SK-N-MC (cell line): Measurements from ENCODE around the gene TGFA.

ENCODE experiments used
- DNase-seq: peaks from one replicate; pipeline ENCODE4 v3.0.0-alpha.2; 2011; ENCODE audit warnings: low read depth, low spot score
- H3K27ac ChIP-seq: fragments of 200-600 bp; sonication (generic); 2 replicates; pipeline ENCODE4 v1.5.1; 2016; ENCODE audit warnings: mixed run types
- H3K36me3 ChIP-seq: fragments of 200-600 bp; sonication (generic); 2 replicates; pipeline ENCODE4 v1.6.1; 2017; ENCODE audit warnings: antibody characterized with exemption, low read length, mixed read lengths; ENCODE audit not compliant: insufficient read depth
- H3K4me3 ChIP-seq: fragments of 200-600 bp; sonication (generic); 2 replicates; pipeline ENCODE4 v1.5.1; 2016
- H3K9ac ChIP-seq: fragments of 200-600 bp; sonication (generic); 2 replicates; pipeline ENCODE4 v1.8.0; 2017; ENCODE audit warnings: mixed run types, mixed read lengths; ENCODE audit not compliant: insufficient read length
- H3K9me3 ChIP-seq: fragments of 200-600 bp; sonication (generic); 2 replicates; pipeline ENCODE4 v1.6.1; 2017; ENCODE audit warnings: low read depth, mild to moderate bottlenecking, antibody characterized with exemption, low read length, moderate library complexity, mixed read lengths
- EZH2 ChIP-seq: fragments of 200-600 bp; sonication (generic); IDR thresholded peaks from one replicate; pipeline ENCODE4 v1.6.1; 2017; ENCODE audit warnings: antibody characterized with exemption
- FOXP2 ChIP-seq: optimal IDR thresholded peaks from 2 replicates; pipeline ENCODE3; 2011; ENCODE audit warnings: mild to moderate bottlenecking, moderate library complexity; ENCODE audit not compliant: insufficient read depth; ENCODE audit errors: extremely low read length, control extremely low read depth
- POLR2AphosphoS5 ChIP-seq: IDR thresholded peaks from 2 replicates; pipeline ENCODE4 v1.6.1; 2012; ENCODE audit warnings: mild to moderate bottlenecking, low read depth, low read length, borderline replicate concordance

TGFA gene

DNA sequence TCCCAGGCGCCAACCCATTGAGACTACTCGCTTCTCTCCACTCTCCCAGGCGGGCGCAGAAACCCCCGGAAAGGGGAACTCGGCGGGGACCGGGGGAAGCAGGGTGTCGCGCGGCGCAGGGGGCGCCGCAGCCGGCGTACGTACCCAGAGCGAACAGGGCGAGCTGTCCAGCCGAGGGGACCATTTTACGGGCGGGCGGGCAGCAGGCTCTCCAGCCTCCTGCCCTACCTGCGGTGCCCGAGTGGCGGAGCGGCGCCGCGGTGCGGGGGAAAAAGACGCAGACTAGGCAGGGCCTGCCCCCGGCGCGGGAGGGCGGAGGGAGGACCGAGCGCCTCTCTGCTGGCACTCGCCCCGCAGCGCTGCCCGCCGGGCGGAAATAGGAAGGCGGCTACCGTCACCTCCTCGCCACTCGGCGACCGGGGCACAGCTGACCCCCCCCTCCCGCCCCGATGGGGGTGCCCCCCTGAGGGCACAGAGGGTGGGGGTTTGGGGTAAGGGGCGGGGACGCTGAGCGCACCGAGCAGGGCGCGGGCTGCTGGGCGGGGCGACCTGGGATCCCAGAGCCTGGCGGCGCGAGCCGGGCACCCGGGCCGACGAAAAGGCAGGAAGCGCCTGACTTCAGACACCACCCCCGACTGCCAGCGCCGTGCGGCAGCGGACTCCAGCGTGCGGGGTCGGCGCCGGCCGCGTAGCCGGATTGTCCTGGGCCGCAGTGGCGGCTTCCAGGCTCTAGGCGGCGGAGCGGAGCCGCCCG, at the start of gene TGFA:
TSS of gene TGFA (minus strand) at position 243 of the 754 bp plus-strand sequence. CDS start at position 184, 59 bp downstream.
- no peak for TF ChIP-seq EZH2
- TF ChIP-seq POLR2AphosphoS5: no peak
- no peak for TF ChIP-seq FOXP2
- H3K4me3 ChIP-seq: peak within 1 kb of the TSS; percentile 74
- no peak for DNase-seq
- no peak within 1 kb of the TSS for H3K27ac ChIP-seq
- H3K9me3 ChIP-seq: no peaks in the 10 kb centered on the region
- no peak within 1 kb of the TSS for H3K9ac ChIP-seq
- H3K36me3 ChIP-seq: no peaks in the 10 kb centered on the region

DNA sequence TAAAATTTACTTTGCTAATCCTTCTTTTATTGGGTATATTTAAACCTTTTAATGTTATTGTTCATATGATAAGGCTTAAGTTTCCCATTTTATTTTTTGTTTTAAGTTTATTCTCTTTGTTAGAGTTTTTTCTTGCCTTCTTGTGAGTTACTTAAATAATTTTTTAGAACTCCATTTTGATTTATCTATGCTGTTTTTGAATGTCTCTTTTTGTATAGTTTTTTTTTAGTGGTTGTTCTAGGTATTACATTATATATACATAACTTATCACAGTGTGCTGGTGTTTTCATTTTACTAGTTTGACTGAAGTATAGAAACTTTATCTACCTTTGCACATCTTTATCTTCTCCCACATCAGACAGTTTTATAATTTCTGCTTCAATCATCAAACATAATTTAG, 49.4 kb upstream of the TGFA start:
- Histone ChIP-seq H3K36me3 (no peaks in the 10 kb centered on the region), H3K9ac (no peak overlapping the region), H3K27ac (no peak overlapping the region), H3K4me3 (no peak overlapping the region), H3K9me3 (no peaks in the 10 kb centered on the region)
- DNase-seq: no peak
- TF ChIP-seq FOXP2 (no peak), POLR2AphosphoS5 (no peak), EZH2 (no peak)

DNA sequence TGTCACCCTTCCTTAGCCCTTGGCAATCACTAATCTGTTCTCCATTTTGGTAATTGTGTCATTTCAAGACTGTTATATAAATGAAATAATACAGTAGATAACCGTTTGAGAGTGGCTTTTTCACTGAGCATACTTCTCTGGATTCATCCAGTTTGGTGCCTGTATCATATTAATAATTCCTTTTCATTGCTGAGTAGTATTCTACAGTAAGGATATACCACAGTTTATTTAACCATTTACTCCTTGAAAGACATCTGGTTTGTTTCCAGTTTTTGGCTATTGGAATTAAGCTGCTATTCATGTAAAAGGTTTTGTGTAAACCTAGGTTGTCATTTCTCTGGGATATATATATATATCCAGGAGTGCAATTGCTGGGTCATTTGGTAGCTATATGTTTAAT, 44.6 kb upstream of the TGFA start:
- TF ChIP-seq EZH2: no peak
- TF ChIP-seq POLR2AphosphoS5: no peak
- TF ChIP-seq FOXP2: no peak
- Histone ChIP-seq H3K4me3 (no peak overlapping the region), H3K9ac (no peak overlapping the region), H3K9me3 (no peaks in the 10 kb centered on the region), H3K36me3 (no peaks in the 10 kb centered on the region), H3K27ac (no peak overlapping the region)
- no peak for DNase-seq

DNA sequence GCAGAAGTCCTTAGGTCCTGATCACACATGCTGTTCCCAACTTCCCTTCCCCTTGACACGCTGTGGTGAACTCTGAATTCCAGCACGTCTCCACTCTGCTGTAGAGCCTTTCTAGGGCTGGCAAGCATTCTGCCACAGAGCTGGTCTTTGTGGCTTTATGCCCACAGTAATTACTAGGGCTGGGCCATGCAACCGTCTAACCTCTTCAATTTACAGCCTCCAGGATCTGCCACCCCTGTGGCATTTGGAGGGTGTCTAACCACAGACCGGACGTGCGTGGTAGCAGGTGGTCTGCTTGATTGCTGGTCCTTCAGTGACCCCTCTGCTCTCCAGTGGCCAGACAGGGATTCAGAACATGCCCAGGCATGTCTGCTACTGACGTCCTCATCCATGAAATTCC, 43.1 kb upstream of the TGFA start:
- no peaks in the 10 kb centered on the region for H3K9me3 ChIP-seq
- no peak overlapping the region for H3K27ac ChIP-seq
- DNase-seq: no peak
- H3K9ac ChIP-seq: no peak overlapping the region
- H3K4me3 ChIP-seq: no peak overlapping the region
- no peak for TF ChIP-seq FOXP2
- no peak for TF ChIP-seq POLR2AphosphoS5
- TF ChIP-seq EZH2: no peak
- H3K36me3 ChIP-seq: no peaks in the 10 kb centered on the region

DNA sequence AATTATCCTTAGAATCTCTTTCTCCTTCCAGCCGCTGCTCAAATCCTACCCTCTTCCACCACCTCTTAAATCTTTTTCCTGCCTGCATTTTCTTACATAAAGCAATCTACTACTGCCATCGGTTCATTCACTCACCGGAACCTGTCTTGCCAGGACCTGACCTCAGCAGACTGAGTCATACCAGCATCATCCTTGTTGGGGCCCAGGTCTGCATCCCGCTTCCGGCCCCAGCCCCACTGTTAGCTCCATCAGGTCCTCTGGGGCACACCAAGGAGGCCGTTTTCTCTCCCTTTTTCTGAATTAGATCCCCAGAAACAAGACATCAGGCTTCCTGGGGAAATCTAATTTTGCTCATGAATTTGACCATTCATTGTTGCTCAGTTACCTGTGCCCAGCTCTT, 42.7 kb upstream of the TGFA start:
- Histone ChIP-seq H3K27ac (no peak overlapping the region), H3K9me3 (no peaks in the 10 kb centered on the region), H3K4me3 (no peak overlapping the region), H3K9ac (no peak overlapping the region), H3K36me3 (no peaks in the 10 kb centered on the region)
- no peak for TF ChIP-seq FOXP2
- no peak for TF ChIP-seq POLR2AphosphoS5
- no peak for TF ChIP-seq EZH2
- DNase-seq: no peak

DNA sequence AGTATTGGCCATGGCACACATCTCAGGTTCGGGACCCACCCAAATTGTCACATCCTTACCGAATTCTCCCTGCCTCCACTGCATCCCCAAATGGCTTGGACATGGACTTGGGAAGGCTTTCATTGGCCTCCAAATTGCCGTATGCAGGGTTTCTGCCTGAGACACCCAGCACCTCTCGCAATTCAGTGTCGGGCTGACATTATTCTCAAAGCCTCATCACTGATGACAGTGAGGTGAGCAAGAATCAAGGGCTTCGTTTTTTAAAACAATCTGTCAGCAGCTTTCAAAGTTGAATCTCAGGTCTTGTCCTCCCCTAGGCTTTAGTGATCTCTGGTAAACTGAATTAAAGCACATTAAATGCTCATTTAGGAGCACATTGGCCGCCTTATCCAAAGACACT, 29.5 kb upstream of the TGFA start:
- no peak for DNase-seq
- H3K9me3 ChIP-seq: no peaks in the 10 kb centered on the region
- H3K9ac ChIP-seq: no peak overlapping the region
- no peak overlapping the region for H3K4me3 ChIP-seq
- TF ChIP-seq EZH2: no peak
- TF ChIP-seq FOXP2: no peak
- no peak for TF ChIP-seq POLR2AphosphoS5
- H3K27ac ChIP-seq: no peak overlapping the region
- H3K36me3 ChIP-seq: no peaks in the 10 kb centered on the region

DNA sequence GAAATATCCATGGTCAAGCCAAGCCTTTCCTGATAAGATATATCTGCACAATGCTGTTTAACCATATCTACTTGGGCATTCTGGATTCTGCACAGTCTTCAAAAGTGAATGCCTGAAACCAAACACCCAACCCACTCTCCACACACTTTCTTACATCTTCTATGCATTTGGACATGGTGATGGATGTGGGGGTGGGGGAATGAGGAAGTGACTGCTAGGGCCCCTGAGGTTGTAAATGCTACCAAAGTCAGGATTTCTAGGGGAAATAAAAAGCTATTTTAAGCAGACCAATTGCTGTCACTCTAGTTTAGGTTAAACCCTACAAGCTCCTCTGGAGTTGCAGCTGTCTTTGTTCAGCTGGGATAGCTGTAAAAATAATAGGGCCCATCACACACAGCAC, 26.7 kb upstream of the TGFA start:
- no peak overlapping the region for H3K4me3 ChIP-seq
- no peak overlapping the region for H3K27ac ChIP-seq
- DNase-seq: no peak
- no peak for TF ChIP-seq POLR2AphosphoS5
- no peak for TF ChIP-seq EZH2
- H3K9me3 ChIP-seq: no peaks in the 10 kb centered on the region
- H3K9ac ChIP-seq: no peak overlapping the region
- no peaks in the 10 kb centered on the region for H3K36me3 ChIP-seq

DNA sequence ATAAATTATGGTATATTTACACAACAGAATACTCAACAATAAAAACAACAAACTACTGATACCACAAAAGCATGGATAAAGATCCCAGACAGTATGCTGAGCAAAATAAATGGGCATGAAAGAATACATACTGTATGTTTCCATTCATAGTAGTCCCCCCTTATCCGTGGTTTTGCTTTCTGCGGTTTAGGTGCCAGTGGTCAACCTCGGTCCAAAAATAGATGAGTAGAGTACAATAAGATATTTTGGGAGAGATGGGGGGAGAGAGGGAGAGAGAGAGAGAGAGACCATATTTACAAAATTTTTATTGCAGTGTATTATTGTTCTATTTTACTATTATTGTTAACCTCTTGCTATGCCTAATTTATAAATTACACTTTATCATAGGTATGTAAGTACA, 21.0 kb upstream of the TGFA start:
- TF ChIP-seq EZH2: no peak
- no peak for TF ChIP-seq POLR2AphosphoS5
- TF ChIP-seq FOXP2: no peak
- no peak overlapping the region for H3K27ac ChIP-seq
- no peak overlapping the region for H3K4me3 ChIP-seq
- no peaks in the 10 kb centered on the region for H3K36me3 ChIP-seq
- no peak for DNase-seq
- no peak overlapping the region for H3K9ac ChIP-seq
- no peaks in the 10 kb centered on the region for H3K9me3 ChIP-seq

DNA sequence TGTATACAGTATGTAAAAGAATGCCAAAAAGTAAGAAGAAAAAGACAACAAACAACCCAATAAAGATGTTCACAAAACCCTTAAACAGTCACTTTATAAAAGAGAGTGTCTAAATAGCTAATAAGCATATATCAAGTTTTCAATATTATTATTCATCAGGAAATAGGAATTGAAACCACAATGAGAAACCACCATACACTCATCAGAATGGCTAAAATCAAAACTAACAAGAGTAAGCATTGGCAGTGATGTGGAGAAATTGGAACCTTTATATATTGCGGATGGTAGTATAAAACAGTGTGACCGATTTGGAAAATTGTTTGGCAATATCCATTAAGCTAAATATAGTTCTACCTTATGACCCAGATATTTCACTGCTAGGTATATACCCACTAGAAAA, 20.5 kb upstream of the TGFA start:
- H3K9me3 ChIP-seq: no peaks in the 10 kb centered on the region
- no peak for DNase-seq
- H3K9ac ChIP-seq: no peak overlapping the region
- H3K27ac ChIP-seq: no peak overlapping the region
- TF ChIP-seq POLR2AphosphoS5: no peak
- no peak for TF ChIP-seq EZH2
- TF ChIP-seq FOXP2: no peak
- H3K4me3 ChIP-seq: no peak overlapping the region
- H3K36me3 ChIP-seq: no peaks in the 10 kb centered on the region
